ENCODE results near the gene NCOA7.

DNA sequence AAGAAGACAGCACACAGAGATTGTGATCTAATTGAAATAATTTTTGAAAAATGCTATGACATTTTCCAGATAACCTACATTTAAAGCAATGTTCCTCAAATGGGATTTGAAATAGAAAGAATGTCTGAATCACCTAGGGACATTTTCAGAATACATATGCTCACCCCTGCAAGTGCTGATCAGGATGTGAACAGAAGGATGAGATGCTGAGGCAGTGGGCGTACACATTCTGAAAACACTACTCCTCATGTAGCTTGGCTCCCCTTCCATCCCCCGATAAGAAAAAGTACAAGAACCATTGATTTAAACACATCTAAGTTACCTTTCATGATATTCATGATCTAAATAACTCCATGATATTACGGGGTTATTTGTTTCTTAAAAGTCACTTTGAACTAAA is 136.0 kb downstream of the NCOA7 start:
- TF ChIP-seq, protein P1, sequence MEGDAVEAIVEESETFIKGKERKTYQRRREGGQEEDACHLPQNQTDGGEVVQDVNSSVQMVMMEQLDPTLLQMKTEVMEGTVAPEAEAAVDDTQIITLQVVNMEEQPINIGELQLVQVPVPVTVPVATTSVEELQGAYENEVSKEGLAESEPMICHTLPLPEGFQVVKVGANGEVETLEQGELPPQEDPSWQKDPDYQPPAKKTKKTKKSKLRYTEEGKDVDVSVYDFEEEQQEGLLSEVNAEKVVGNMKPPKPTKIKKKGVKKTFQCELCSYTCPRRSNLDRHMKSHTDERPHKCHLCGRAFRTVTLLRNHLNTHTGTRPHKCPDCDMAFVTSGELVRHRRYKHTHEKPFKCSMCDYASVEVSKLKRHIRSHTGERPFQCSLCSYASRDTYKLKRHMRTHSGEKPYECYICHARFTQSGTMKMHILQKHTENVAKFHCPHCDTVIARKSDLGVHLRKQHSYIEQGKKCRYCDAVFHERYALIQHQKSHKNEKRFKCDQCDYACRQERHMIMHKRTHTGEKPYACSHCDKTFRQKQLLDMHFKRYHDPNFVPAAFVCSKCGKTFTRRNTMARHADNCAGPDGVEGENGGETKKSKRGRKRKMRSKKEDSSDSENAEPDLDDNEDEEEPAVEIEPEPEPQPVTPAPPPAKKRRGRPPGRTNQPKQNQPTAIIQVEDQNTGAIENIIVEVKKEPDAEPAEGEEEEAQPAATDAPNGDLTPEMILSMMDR (IDR thresholded peaks at IDR 0.05) = no peak
- TF ChIP-seq POLR2A (IDR thresholded peaks at IDR 0.05) = no peak
